Measurements from ENCODE around the gene TNFAIP8L2. TPM values are rescaled to one million over a fixed set of nuclear protein-coding genes. Genes with fewer than 3 reads are reported as not detected.
A peak's percentile ranks its signal among the peaks of the same experiment; 100 is the strongest.

The TNFAIP8L2 gene
- total RNA-seq, 1 donor from 2014 or later, result 17.8 TPM

DNA sequence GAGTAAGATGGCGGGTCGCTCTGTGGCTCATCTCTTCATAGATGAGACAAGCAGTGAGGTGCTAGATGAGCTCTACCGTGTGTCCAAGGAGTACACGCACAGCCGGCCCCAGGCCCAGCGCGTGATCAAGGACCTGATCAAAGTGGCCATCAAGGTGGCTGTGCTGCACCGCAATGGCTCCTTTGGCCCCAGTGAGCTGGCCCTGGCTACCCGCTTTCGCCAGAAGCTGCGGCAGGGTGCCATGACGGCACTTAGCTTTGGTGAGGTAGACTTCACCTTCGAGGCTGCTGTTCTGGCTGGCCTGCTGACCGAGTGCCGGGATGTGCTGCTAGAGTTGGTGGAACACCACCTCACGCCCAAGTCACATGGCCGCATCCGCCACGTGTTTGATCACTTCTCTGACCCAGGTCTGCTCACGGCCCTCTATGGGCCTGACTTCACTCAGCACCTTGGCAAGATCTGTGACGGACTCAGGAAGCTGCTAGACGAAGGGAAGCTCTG is 2.4 kb downstream of the TNFAIP8L2 start:
- H3K36me3 ChIP-seq, result peaks cover 59% of the 10 kb centered on the region
- intact Hi-C loops (cut with DNase I), result loop anchor here (5.0 kb wide), 1 partner anchor 62 kb away; no protein-coding TSS in a partner anchor
- H3K27ac ChIP-seq, result no peak overlapping the region
- TF ChIP-seq, protein P1, sequence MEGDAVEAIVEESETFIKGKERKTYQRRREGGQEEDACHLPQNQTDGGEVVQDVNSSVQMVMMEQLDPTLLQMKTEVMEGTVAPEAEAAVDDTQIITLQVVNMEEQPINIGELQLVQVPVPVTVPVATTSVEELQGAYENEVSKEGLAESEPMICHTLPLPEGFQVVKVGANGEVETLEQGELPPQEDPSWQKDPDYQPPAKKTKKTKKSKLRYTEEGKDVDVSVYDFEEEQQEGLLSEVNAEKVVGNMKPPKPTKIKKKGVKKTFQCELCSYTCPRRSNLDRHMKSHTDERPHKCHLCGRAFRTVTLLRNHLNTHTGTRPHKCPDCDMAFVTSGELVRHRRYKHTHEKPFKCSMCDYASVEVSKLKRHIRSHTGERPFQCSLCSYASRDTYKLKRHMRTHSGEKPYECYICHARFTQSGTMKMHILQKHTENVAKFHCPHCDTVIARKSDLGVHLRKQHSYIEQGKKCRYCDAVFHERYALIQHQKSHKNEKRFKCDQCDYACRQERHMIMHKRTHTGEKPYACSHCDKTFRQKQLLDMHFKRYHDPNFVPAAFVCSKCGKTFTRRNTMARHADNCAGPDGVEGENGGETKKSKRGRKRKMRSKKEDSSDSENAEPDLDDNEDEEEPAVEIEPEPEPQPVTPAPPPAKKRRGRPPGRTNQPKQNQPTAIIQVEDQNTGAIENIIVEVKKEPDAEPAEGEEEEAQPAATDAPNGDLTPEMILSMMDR (IDR thresholded peaks at IDR 0.05), result no peak
- peaks cover 22% of the 10 kb centered on the region for H3K4me1 ChIP-seq
- no peaks in the 10 kb centered on the region for H3K27me3 ChIP-seq (ENCODE audit: low read depth)
- DNase-seq (no peak), ATAC-seq (no peak)
- no peaks in the 10 kb centered on the region for H3K9me3 ChIP-seq
- H3K4me3 ChIP-seq, result no peak overlapping the region

DNA sequence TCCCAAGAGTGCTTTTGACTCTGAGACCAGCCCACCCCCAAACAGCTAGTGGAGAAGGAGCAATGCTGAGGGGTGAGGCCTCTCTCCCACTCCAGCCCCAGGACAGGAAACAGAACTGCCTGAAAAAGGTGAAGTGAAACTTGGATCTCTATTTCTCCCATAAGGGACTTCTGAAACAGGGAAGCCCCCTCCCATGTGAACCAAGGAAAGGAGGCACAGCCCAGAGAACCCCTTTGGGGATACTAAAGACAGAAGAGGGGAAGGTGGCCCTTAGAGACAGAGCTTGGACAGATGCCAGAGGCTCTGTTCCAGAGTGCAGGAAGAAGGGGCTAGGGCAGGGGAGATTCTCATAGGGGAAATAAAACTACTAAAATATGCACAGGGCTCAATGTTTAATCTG is 2.9 kb downstream of the TNFAIP8L2 start:
- Histone ChIP-seq H3K27ac (no peak overlapping the region), H3K36me3 (peaks cover 59% of the 10 kb centered on the region), H3K4me3 (no peak overlapping the region), H3K4me1 (peaks cover 26% of the 10 kb centered on the region), H3K27me3 (ENCODE audit: low read depth) (no peaks in the 10 kb centered on the region), H3K9me3 (no peaks in the 10 kb centered on the region)
- TF ChIP-seq, protein P1 (IDR thresholded peaks at IDR 0.05), result no peak
- ATAC-seq, result no peak
- no peak for DNase-seq
- intact Hi-C loops (cut with DNase I), result loop anchor here (5.0 kb wide), 1 partner anchor 62 kb away; no protein-coding TSS in a partner anchor

DNA sequence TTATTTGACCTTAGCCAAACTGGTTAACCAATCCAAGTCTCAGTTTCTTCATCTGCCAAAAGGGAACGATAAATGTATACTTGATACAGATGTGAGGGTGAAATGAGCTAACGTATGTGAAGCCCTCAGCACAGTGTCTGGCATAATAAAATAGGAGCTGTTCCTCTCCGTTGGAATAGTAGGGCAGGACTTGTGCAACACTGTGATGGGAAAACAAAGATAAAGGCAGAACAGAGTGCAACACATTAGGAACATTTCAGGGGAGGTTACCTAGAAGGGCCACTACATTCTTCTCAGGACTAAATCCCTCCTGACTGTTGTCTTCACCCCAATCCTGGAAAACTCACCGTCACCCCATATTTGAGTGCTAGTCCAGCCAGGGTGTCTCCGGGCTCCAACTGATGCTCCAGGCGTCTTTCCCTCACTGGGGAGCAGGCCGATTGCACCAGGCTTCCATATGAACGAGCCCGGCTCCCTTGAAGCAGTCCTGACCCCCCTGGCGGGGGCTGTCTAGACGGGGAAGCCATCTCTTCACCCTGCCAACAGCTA is 8.4 kb downstream of the TNFAIP8L2 start:
- TF ChIP-seq, protein P1 (IDR thresholded peaks at IDR 0.05), result no peak
- Histone ChIP-seq H3K36me3 (peaks cover 56% of the 10 kb centered on the region), H3K4me3 (peak overlapping the region; percentile 86), H3K27me3 (ENCODE audit: low read depth) (no peaks in the 10 kb centered on the region), H3K4me1 (peaks cover 31% of the 10 kb centered on the region), H3K9me3 (no peaks in the 10 kb centered on the region), H3K27ac (peak overlapping the region; percentile 85)
- intact Hi-C loops (cut with DNase I), result no loop called here
- DNase-seq (peak; percentile 59), ATAC-seq (peak in 1 of 2 donors; percentile 2)

DNA sequence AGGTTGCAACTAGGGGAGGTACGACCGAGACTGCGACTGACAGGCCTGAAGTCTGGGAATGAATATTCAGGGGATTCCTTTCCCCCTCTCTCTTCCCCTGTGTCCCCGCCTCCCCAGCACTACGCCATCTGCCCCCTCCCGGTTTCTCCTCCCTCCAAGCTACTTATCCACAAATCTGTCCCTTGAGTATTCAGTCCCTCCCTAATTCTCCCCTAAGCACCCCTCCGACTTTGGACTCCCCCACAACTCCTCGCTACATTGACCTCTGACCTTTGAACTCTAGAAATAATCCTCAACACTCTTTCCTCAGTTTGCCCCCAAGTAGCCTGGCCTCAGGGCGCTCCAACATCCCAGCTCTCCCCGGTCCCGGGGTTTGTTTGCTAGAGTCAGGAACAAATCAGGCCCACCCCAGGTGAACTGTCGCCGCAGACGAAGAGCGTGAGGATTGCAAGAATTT is 8.9 kb downstream of the TNFAIP8L2 start:
- TF ChIP-seq, protein P1 (IDR thresholded peaks at IDR 0.05), result no peak
- intact Hi-C loops (cut with DNase I), result no loop called here

DNA sequence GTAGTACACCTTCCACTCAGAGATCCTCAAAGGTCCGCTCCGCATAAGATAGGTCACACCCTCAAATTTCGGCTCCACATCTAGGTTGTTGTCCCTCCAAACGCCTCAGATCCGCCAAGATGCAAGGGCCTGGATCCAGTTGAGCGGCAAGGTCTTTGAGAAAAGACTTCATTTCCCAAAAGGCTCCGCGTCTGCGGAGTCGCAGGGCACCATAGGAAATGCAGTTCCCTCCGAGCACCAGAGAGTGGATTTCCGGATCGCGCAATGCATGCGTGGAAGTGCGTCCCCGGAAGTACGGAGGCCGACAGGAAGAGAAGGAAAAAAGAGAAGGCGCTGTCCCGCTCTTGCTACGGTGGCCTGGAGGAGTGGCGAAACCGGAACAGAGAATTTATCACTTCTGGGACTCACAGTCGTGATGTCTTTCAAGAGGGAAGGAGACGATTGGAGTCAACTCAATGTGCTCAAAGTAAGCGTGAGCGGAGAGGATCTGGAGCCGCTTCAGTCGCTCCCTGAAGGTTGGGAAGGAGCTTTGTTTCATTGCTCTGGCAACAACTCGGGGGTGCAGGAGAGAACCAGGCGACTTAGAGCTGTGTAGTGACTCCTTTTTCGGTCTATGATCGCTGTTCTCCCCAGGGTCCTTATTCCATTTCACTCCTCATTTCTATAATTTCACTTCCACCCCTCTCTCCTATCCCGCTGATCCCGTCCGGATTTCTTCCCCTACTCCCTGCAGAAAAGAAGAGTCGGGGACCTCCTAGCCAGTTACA is 9.5 kb downstream of the TNFAIP8L2 start, which contains the start of the genes LYSMD1 and SCNM1:
Gene LYSMD1, minus strand, starts transcription at position 165 of the 767 bp plus-strand sequence. CDS start 644 bp downstream, outside the sequence.
Gene SCNM1, plus strand, starts transcription at position 407 of the 767 bp plus-strand sequence. Its CDS starts 9 bp downstream, at position 416.
- intact Hi-C loops (cut with DNase I), result no loop called here
- peak; percentile 97 for ATAC-seq
- DNase-seq, result peak; percentile 97

More for the DNA sequence above, 8.9 kb downstream of the TNFAIP8L2 start:
- no peak for DNase-seq
- Histone ChIP-seq H3K9me3 (no peaks in the 10 kb centered on the region), H3K4me3 (peak overlapping the region; percentile 86), H3K36me3 (peaks cover 56% of the 10 kb centered on the region), H3K27me3 (ENCODE audit: low read depth) (no peaks in the 10 kb centered on the region), H3K4me1 (peaks cover 26% of the 10 kb centered on the region), H3K27ac (peak overlapping the region; percentile 85)
- ATAC-seq, result peak; percentile 55 to 62

More for the DNA sequence above, 9.5 kb downstream of the TNFAIP8L2 start, which contains the start of the genes LYSMD1 and SCNM1:
- Histone ChIP-seq H3K27ac (peak within 1 kb of the TSS; percentile 85), H3K36me3 (peaks cover 56% of the 10 kb centered on the region), H3K27me3 (ENCODE audit: low read depth) (no peaks in the 10 kb centered on the region), H3K4me1 (peaks cover 26% of the 10 kb centered on the region), H3K4me3 (peak within 1 kb of the TSS; percentile 86), H3K9me3 (no peaks in the 10 kb centered on the region)
- TF ChIP-seq, protein P1 (IDR thresholded peaks at IDR 0.05), result no peak

Measured in lower lobe of right lung (tissue), 2 donors.